ENCODE measurements around the gene ZNF628.

Gene ZNF628

DNA sequence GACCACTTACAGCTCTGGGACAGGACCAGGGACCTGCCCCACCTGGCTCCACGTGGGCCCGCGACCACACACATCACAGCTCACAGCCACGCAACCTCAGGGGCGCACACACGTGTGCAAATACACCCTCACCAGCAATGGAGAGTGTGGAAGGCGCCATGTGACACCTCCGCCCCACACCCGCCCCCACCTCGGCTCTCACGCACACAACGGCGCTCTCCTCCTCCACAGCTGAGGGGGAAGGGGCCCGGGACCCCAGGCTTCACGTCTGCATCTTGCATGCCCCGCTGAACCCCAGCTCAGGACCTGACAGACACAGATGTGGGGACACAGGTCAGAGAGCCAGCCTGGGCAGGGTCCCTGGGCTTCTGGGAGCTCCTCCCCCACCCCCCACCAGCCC lies 26.9 kb upstream of the ZNF628 start:
- no peak overlapping the region for H3K27ac ChIP-seq
- no peak for DNase-seq (ENCODE audit: low spot score)
- no peak overlapping the region for H3K4me3 ChIP-seq
- TF ChIP-seq, protein P1, sequence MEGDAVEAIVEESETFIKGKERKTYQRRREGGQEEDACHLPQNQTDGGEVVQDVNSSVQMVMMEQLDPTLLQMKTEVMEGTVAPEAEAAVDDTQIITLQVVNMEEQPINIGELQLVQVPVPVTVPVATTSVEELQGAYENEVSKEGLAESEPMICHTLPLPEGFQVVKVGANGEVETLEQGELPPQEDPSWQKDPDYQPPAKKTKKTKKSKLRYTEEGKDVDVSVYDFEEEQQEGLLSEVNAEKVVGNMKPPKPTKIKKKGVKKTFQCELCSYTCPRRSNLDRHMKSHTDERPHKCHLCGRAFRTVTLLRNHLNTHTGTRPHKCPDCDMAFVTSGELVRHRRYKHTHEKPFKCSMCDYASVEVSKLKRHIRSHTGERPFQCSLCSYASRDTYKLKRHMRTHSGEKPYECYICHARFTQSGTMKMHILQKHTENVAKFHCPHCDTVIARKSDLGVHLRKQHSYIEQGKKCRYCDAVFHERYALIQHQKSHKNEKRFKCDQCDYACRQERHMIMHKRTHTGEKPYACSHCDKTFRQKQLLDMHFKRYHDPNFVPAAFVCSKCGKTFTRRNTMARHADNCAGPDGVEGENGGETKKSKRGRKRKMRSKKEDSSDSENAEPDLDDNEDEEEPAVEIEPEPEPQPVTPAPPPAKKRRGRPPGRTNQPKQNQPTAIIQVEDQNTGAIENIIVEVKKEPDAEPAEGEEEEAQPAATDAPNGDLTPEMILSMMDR (IDR thresholded peaks at IDR 0.05) = no peak

DNA sequence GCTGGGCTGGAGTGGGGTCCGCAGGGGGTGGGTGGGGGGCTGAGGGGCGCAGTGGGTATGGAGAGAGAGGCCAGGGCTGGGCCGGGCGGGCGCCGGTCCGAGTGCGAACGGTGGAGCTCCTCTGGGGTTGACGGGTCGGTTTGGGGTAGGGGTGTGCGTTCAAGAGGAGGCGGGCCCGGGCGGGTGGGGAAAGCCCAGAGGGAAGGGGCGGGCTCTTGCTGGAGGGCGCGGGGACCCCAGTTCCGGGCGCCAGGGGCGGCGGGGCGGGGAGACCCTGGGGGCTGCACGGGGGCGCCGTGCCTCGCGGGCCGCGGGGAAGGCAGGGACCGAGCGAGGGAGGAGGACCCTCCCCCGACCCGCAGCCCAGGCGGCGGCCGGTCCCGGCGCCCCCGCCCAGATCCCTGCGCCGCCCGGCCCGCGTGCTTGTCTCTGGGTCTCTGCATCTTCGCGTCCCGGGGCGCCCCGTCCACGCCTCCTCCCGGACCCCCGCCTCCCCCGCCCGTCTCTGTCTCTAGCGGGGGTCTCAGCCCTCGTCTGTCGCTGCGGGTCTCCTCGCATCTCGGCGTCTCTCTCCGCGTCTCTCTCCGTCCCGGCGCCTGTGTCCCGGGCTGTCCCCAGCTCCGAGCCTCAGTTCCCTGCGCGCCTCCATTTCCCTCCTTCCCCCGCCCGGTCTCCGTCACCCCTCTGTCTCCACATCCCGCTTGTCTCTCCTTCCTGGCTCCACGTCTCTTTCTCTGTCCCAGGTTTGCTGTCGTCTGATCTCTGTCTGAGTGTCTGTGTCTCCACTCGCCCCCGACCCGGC lies 25.1 kb upstream of the ZNF628 start:
- Histone ChIP-seq H3K4me3 (peak overlapping the region; percentile 53), H3K27ac (no peak overlapping the region)
- DNase-seq (ENCODE audit: low spot score) = no peak
- TF ChIP-seq, protein P1 (IDR thresholded peaks at IDR 0.05) = no peak

DNA sequence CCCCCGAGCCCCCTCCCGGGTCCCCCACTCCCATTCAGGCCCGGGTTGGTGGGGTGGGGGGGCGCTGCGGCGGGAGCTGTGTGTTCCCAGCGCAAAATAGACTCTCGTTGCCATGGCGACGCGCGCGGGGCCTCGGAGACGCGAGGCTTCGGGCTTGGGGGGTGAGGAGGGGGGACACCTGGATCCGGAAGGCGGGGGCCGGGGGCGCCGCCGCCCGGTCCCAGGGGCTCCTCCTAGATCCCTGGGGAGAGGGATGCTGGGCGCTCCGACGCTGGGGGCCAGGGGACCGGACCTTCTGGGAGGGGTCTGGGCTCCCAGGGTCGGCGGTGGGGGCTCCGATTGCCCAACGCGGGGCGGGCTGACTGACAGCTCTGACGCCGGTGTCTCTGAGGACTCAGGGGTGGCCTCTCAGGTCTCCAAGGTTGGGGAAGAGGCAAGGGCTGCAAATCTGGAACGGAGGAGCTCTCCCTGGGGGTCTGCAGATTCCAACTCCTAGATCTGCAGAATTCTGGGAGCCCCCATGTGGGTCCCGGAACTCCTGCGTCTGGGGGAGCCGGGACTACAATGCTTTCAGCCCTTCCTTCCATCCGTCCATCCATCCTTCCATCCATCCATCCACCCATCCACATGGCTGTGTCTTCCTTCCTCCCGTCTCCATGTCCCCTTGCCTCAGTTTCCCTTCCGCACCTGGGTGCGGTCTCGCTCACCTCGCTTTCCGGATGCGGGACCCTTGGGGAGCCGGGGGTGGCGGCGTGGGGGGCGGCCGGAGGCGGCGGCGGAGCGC lies 24.3 kb upstream of the ZNF628 start:
- DNase-seq (ENCODE audit: low spot score) = no peak
- TF ChIP-seq, protein P1 (IDR thresholded peaks at IDR 0.05) = no peak
- Histone ChIP-seq H3K27ac (no peak overlapping the region), H3K4me3 (peak overlapping the region; percentile 53)

DNA sequence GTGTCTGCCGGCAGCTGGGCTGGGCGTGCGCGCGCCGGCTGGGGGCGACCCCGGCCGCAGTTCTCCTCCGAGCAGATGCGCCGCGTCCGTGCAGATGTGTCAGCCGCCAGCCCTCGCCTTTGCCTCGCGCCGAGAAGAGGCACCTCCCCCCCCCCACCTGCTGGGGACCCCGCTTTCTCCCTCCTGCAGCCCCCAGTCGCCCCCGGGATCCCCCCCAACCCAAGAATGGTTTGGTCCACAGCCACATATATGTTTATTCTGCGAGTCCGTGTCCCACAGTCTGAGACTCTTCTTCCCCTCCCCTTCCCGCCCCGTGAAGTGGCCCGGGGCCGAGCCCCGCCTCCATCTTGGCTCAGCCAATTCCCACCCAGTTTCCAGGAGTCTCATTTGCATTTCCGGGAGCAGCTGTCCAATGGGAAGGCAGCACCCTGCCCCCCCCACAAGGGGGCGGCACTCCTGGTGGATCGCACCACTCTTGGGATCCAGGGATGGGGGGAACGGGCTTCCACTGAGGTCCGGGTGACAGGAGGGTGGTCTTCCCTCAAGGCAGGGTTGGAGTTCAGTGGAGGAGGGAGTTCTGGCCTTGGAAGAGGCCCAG lies 23.6 kb upstream of the ZNF628 start:
- DNase-seq (ENCODE audit: low spot score) = peak; percentile 80
- Histone ChIP-seq H3K4me3 (peak overlapping the region; percentile 53), H3K27ac (no peak overlapping the region)
- TF ChIP-seq, protein P1 (IDR thresholded peaks at IDR 0.05) = no peak

DNA sequence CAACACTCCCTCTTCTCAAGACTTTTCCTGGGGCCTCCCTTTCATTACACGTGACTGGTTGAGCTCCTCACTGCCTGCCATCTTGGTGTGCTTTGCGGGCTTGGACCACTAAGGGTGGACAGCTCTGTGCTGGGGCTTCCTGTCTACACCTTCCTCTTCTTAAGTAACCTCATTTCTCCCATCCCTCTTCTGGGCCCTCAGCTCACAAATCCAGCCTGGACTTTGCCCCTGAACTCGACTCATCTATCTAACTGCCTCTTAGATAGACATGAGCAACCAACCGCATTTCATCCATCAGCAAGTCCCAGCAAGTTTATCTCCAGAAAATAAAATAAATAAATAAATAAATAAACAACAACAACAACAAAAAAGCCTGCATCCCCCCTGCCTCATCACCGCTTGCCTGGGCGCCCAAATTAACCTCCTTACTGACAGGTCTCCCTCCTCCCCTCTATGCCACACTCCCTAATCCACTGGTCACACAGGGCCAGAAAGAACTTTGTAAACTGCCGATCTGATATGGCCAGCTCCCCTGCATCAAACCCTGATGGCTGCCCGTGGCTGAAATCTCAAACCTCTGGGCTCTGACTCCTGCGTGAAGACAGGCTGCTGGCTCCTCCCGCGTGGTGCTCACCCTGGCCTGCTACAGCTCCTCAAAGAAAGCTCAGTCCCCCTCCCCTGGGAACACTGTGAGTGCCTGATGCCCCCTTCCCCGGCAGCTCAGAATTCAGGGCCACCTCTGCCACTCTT lies 22.7 kb upstream of the ZNF628 start:
- Histone ChIP-seq H3K27ac (no peak overlapping the region), H3K4me3 (no peak overlapping the region)
- TF ChIP-seq, protein P1 (IDR thresholded peaks at IDR 0.05) = no peak
- DNase-seq (ENCODE audit: low spot score) = no peak

DNA sequence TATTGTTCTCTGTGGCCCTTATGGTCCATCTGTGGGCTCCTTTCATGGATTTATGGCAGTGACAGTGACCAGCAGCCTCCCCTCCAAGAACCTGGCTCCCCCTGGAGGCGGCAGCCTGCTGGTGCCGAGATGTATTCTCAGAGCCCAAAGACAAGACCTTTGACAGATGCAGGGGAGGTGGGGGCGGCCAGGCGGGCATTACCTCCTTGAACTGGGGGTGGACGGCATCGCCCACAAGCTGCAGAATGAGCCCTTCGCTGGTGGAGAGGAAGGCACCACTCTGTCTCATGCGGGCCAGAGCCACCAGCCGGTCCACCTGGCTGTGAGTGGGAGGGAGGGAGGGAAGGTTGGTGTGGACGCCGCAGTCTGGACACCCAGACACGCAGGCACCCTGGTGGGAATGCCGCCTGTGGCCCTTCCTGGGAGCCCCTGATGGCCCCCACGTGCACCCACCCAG lies 21.6 kb upstream of the ZNF628 start:
- DNase-seq (ENCODE audit: low spot score) = no peak
- H3K27ac ChIP-seq = no peak overlapping the region
- TF ChIP-seq, protein P1 (IDR thresholded peaks at IDR 0.05) = peak; percentile 12
- no peak overlapping the region for H3K4me3 ChIP-seq

All from coronary artery (tissue), 2 donors.